Osteocyte (in vitro differentiated cells): Measurements from ENCODE around the gene SLC29A2. TPM values are rescaled to one million over a fixed set of nuclear protein-coding genes. Genes with fewer than 3 reads are reported as not detected.
A peak's percentile ranks its signal among the peaks of the same experiment; 100 is the strongest.

ENCODE experiments used
- DNase-seq: peaks from one replicate; pipeline ENCODE4 v3.0.0; 2021; ENCODE audit warnings: mixed read lengths; ENCODE audit not compliant: unreplicated experiment; ENCODE audit errors: extremely low spot score
- H3K27ac Mint-ChIP-seq: one replicate; pipeline ENCODE4 v1.8.0; 2021; ENCODE audit warnings: mild to moderate bottlenecking, mixed read lengths; ENCODE audit not compliant: unreplicated experiment
- H3K27me3 Mint-ChIP-seq: one replicate; pipeline ENCODE4 v1.8.0; 2021; ENCODE audit warnings: mixed read lengths; ENCODE audit not compliant: unreplicated experiment
- H3K36me3 Mint-ChIP-seq: one replicate; pipeline ENCODE4 v1.8.0; 2021; ENCODE audit warnings: mixed read lengths; ENCODE audit not compliant: unreplicated experiment
- H3K4me1 Mint-ChIP-seq: one replicate; pipeline ENCODE4 v1.8.0; 2021; ENCODE audit warnings: mixed read lengths; ENCODE audit not compliant: unreplicated experiment
- H3K4me3 Mint-ChIP-seq: one replicate; pipeline ENCODE4 v1.8.0; 2021; ENCODE audit warnings: mild to moderate bottlenecking, moderate library complexity, mixed read lengths; ENCODE audit not compliant: unreplicated experiment
- H3K9me3 Mint-ChIP-seq: one replicate; pipeline ENCODE4 v1.8.0; 2021; ENCODE audit warnings: mixed read lengths; ENCODE audit not compliant: unreplicated experiment
- total RNA-seq: library from RNA; stranded (reverse); gene quantifications from 2 replicates; pipeline ENCODE4 v1.2.1, GENCODE V29; 2021
- TF ChIP-seq, protein P1 (sequence below): fragments of 200-600 bp; sonication (generic); IDR thresholded peaks from 2 replicates; pipeline ENCODE4 v1.5.0; 2021; ENCODE audit warnings: antibody characterized with exemption, mild to moderate bottlenecking, moderate library complexity

The SLC29A2 gene
- total RNA-seq, 1 donor from 2014 or later, result 3.6 TPM

- Mint-ChIP-seq H3K4me1 (peaks cover 53% of the 10 kb centered on the region), H3K4me3 (peak overlapping the region; percentile 78), H3K36me3 (no peaks in the 10 kb centered on the region), H3K9me3 (no peaks in the 10 kb centered on the region), H3K27me3 (peaks cover under 1% of the 10 kb centered on the region), H3K27ac (peak overlapping the region; percentile 98)
- TF ChIP-seq, protein P1, sequence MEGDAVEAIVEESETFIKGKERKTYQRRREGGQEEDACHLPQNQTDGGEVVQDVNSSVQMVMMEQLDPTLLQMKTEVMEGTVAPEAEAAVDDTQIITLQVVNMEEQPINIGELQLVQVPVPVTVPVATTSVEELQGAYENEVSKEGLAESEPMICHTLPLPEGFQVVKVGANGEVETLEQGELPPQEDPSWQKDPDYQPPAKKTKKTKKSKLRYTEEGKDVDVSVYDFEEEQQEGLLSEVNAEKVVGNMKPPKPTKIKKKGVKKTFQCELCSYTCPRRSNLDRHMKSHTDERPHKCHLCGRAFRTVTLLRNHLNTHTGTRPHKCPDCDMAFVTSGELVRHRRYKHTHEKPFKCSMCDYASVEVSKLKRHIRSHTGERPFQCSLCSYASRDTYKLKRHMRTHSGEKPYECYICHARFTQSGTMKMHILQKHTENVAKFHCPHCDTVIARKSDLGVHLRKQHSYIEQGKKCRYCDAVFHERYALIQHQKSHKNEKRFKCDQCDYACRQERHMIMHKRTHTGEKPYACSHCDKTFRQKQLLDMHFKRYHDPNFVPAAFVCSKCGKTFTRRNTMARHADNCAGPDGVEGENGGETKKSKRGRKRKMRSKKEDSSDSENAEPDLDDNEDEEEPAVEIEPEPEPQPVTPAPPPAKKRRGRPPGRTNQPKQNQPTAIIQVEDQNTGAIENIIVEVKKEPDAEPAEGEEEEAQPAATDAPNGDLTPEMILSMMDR, result no peak
- no peak for DNase-seq
Observed at GRCh38 chr11:66314186-66314501, 57.4 kb downstream of the SLC29A2 start.

DNA sequence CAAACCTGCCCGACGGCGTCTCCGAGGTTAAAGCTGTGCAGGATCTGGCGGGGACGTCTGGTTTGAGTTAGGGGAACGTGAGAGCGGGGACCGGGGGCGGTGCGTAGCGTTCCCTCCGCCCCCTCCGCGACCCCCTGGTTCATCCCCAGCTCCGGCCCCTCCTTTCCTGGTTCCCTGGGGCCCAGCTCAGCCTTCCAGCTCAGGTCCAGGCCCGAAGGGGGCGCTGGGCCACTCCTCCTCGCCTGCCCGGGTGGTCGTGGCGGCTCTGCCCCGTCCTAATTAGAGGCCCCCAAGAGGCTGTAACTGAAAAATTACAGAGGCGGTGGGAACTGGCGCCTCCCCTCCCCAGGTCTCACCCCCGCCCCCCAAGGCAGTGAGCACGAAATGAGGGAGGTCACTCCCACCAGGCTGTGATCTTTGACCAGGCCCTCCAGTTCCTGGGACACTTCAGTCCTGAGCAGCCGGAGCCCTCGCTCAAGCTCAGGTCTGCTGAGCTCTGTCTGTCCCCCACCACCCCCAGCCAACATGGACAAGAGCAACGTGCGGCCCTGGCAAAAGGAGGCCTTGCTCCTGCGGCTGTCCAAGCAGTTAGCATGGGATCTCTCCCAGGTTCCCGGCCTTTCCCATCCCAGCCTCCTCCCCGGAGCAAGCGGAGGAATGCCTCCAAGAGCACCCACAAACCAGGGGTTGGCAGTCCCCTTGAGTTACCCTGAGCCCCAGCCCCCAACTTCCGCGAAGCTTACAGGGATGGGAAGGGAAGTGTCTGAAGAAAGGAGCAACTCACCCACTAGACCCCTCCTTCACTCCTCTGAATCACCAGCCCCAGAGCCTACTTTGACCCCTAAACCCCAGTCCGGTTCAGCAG lies 58.0 kb downstream of the SLC29A2 start:
- H3K36me3 Mint-ChIP-seq, result no peaks in the 10 kb centered on the region
- peak overlapping the region; percentile 78 for H3K4me3 Mint-ChIP-seq
- H3K27me3 Mint-ChIP-seq, result peaks cover 3% of the 10 kb centered on the region
- DNase-seq, result no peak
- peak overlapping the region; percentile 98 for H3K27ac Mint-ChIP-seq
- H3K9me3 Mint-ChIP-seq, result no peaks in the 10 kb centered on the region
- TF ChIP-seq, protein P1, result peak; percentile 58
- peaks cover 47% of the 10 kb centered on the region for H3K4me1 Mint-ChIP-seq

GRCh38 chr11:66312549-66313320 lies 58.8 kb downstream of the SLC29A2 start:
- H3K27me3 Mint-ChIP-seq, result peaks cover 3% of the 10 kb centered on the region
- peaks cover 39% of the 10 kb centered on the region for H3K4me1 Mint-ChIP-seq
- TF ChIP-seq, protein P1, result no peak
- DNase-seq, result peak; percentile 100
- H3K27ac Mint-ChIP-seq, result peak overlapping the region; percentile 98
- H3K9me3 Mint-ChIP-seq, result no peaks in the 10 kb centered on the region
- peak overlapping the region; percentile 87 for H3K4me3 Mint-ChIP-seq
- H3K36me3 Mint-ChIP-seq, result no peaks in the 10 kb centered on the region

Other genes with a start within 250 kb of the SLC29A2 start
- 35.5 and 43.8 TPM in 2 replicates for gene KLC2, start 114.1 kb downstream of the SLC29A2 start, total RNA-seq
- 149 and 150 TPM in 2 replicates for gene RAB1B, start 103.1 kb downstream of the SLC29A2 start, total RNA-seq
- 3.8 and 5.0 TPM in 2 replicates for gene CNIH2, start 93.6 kb downstream of the SLC29A2 start, total RNA-seq
- 140 and 146 TPM in 2 replicates for gene YIF1A, start 82.6 kb downstream of the SLC29A2 start, total RNA-seq
- gene TMEM151A, start 79.9 kb downstream of the SLC29A2 start, total RNA-seq, result 0.46 and 0.55 TPM in 2 replicates
- gene CD248, start 54.7 kb downstream of the SLC29A2 start, total RNA-seq, result 68.7 and 70.9 TPM in 2 replicates
- 21.0 and 23.6 TPM in 2 replicates for gene RIN1, start 35.3 kb downstream of the SLC29A2 start, total RNA-seq
- 32.3 and 33.4 TPM in 2 replicates for gene BRMS1, start 26.7 kb downstream of the SLC29A2 start, total RNA-seq
- gene B4GAT1, start 24.1 kb downstream of the SLC29A2 start, total RNA-seq, result 31.0 and 32.7 TPM in 2 replicates
- gene NPAS4, start 49.3 kb upstream of the SLC29A2 start, total RNA-seq, result 0.11 and 0.18 TPM in 2 replicates
- 42.1 and 45.4 TPM in 2 replicates for gene MRPL11, start 67.1 kb upstream of the SLC29A2 start, total RNA-seq
- gene PELI3, start 95.1 kb upstream of the SLC29A2 start, total RNA-seq, result 11.9 and 13.6 TPM in 2 replicates
- 32.9 and 41.0 TPM in 2 replicates for gene DPP3, start 108.7 kb upstream of the SLC29A2 start, total RNA-seq
- 44.1 and 51.1 TPM in 2 replicates for gene BBS1, start 138.9 kb upstream of the SLC29A2 start, total RNA-seq
- 15.7 and 16.6 TPM in 2 replicates for gene ZDHHC24, start 174.3 kb upstream of the SLC29A2 start, total RNA-seq
- 0.11 TPM in 1 of 2 replicates, not detected in the other for gene ACTN3, start 175.1 kb upstream of the SLC29A2 start, total RNA-seq
- not detected in 2 replicates for gene CTSF, start 196.8 kb upstream of the SLC29A2 start, total RNA-seq
- gene CCDC87, start 221.3 kb upstream of the SLC29A2 start, total RNA-seq, result 0.19 and 0.39 TPM in 2 replicates
- 42.1 and 46.8 TPM in 2 replicates for gene CCS, start 221.4 kb upstream of the SLC29A2 start, total RNA-seq
- gene RBM14, start 244.9 kb upstream of the SLC29A2 start, total RNA-seq, result 59.2 and 62.6 TPM in 2 replicates